Prostate gland (tissue), 2 donors: ENCODE results near the gene GMDS.

Experiments
- POLR2A ChIP-seq: fragments of 450-650 bp; IDR thresholded peaks from one replicate; pipeline ENCODE4 v1.6.1; 2016; ENCODE audit warnings: antibody characterized with exemption, mild to moderate bottlenecking
- POLR2AphosphoS5 ChIP-seq: sonication (generic); formaldehyde crosslinking; IDR thresholded peaks from one replicate; pipeline ENCODE4 v1.6.1; 2017; ENCODE audit warnings: antibody characterized with exemption
- TF ChIP-seq, protein P1 (sequence below), 4 experiments: fragments of 200-600 bp in 2 of 4; fragments of 450-650 bp in 2 of 4; sonication (generic) in 2 of 4; IDR thresholded peaks; 1 replicate in 3 of 4; 2 replicates in 1 of 4; pipeline ENCODE4 v1.5.1; 2016 to 2019; ENCODE audit warnings: antibody characterized with exemption in 4 of 4, mild to moderate bottlenecking in 2 of 4, moderate library complexity in 2 of 4

DNA sequence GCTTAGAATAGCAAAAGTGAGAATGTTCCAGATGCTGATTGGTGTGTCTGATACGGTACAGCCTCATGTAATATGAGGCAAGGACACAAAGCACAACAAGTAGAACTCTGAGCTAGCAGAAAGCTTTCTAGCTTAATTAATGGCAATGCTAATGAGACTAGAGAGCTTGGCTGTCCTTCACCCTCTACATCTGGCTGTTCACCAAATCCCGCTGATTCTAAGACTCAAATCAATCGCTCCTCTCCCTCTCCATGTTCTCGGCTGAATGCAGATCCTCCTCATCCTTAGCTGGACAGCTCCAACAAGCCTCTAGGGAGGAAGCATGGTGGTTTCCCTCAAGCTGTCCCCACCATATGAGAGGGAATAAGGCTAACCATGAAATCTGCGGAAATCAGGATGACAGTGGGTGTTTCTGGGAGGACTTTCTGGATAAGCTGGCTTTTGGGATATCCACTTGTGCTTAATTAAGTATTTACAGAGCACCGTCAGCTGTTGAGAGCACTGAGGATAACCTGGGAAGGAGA lies 506.8 kb downstream of the GMDS start:
- TF ChIP-seq, protein P1, sequence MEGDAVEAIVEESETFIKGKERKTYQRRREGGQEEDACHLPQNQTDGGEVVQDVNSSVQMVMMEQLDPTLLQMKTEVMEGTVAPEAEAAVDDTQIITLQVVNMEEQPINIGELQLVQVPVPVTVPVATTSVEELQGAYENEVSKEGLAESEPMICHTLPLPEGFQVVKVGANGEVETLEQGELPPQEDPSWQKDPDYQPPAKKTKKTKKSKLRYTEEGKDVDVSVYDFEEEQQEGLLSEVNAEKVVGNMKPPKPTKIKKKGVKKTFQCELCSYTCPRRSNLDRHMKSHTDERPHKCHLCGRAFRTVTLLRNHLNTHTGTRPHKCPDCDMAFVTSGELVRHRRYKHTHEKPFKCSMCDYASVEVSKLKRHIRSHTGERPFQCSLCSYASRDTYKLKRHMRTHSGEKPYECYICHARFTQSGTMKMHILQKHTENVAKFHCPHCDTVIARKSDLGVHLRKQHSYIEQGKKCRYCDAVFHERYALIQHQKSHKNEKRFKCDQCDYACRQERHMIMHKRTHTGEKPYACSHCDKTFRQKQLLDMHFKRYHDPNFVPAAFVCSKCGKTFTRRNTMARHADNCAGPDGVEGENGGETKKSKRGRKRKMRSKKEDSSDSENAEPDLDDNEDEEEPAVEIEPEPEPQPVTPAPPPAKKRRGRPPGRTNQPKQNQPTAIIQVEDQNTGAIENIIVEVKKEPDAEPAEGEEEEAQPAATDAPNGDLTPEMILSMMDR (IDR thresholded peaks at IDR 0.05) = no peak
- TF ChIP-seq POLR2A (no peak), POLR2AphosphoS5 (no peak)
